Mesodermal cell (in vitro differentiated cells): Measurements from ENCODE around the gene PAX5.

Source experiments
- H3K27ac ChIP-seq: 2 replicates; pipeline ENCODE4 v1.7.0; 2013; ENCODE audit warnings: mild to moderate bottlenecking, low read depth, low read length, moderate library complexity; ENCODE audit not compliant: severe bottlenecking
- H3K36me3 ChIP-seq: 2 replicates; pipeline ENCODE4 v1.7.1; 2013; ENCODE audit warnings: mild to moderate bottlenecking, low read length, moderate library complexity; ENCODE audit not compliant: control insufficient read depth, insufficient read depth
- H3K4me1 ChIP-seq: one replicate; pipeline ENCODE4 v1.7.1; 2013; ENCODE audit warnings: mild to moderate bottlenecking, low read length; ENCODE audit not compliant: insufficient read depth, control insufficient read depth, poor library complexity, severe bottlenecking
- H3K4me3 ChIP-seq: 2 replicates; pipeline ENCODE4 v1.7.0; 2013; ENCODE audit warnings: low read length, control low read depth, mild to moderate bottlenecking; ENCODE audit not compliant: insufficient read depth, poor library complexity, severe bottlenecking; ENCODE audit errors: extremely low read depth
- H3K9me3 ChIP-seq: 2 replicates; pipeline ENCODE4 v1.7.1; 2013; ENCODE audit warnings: mild to moderate bottlenecking, low read length, moderate library complexity; ENCODE audit not compliant: control insufficient read depth
- WGBS, 2 experiments: methylation state at CpG; one replicate each; pipeline ENCODE4 v1.1.5; 2013; ENCODE audit warnings: missing lambda C conversion rate in 2 of 2; ENCODE audit not compliant: insufficient coverage in 2 of 2; 5-methylcytosine and 5-hydroxymethylcytosine counted together

The PAX5 gene

DNA sequence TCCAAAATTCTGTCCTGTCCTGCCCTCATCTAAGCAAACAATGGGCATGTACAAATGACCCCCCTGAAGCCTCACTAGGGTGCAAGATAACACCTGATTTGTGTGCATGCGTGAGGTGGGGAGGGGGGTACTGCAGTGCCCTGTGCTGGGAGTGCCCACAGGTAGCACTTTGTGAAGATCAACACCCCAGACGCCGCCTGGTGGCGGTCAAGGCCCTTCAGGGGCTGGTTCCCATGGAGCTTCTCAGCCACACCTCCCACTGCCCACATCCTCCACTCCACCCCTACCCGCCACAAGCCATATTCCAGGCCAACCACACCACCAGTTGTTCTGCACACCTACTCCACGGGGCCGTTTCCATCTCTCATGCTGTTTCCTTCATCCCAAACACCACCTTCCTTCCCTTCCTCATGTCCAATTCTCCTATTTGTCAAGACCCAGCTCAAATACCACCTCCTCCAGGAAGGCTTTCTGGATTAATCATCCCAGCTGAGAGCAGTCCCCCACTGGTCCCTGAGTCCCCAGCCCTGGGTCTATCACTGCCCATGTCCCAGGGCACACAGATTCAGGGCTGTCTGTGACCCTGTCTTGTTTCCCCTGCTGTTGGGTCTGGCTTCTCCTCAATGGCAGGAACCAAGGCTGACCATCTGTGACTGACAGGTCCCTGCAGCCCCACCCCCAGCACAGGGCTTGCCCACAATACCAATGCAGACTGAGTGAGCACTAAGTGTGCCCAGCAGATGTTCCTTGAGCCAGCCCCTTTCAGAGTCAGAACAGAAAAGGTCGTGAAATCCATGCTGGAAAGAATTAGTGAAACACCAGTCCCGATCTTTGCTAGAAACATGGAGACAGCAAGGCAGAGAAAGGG, 178.4 kb downstream of the PAX5 start:
- no peaks in the 10 kb centered on the region for H3K4me1 ChIP-seq
- no peak overlapping the region for H3K4me3 ChIP-seq
- H3K9me3 ChIP-seq, result no peaks in the 10 kb centered on the region
- no peak overlapping the region for H3K27ac ChIP-seq
- no peaks in the 10 kb centered on the region for H3K36me3 ChIP-seq
- 68 to 79% methylated on average over 5 to 8 of the region's 9 CpGs for WGBS, 2 experiments

DNA sequence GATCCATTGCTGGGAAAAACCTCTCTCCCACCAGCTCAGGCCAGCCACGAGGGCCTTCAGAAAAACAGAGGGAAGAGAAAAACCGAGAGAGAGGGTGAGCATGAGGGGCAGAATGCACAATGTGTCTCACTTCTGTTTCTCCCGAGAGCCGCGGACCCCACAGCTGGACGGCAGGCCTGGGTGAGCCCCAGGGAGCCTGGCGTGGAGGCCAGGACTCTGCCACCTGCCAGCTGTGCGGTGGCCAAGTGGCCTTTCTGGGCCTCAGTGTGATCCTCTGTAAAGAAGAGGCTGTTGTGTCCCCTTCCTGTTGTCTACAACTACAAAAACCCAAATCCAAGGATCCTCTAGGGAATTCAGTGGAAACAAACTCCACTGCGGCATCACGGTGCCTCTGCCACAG, 179.3 kb downstream of the PAX5 start:
- no peaks in the 10 kb centered on the region for H3K36me3 ChIP-seq
- no peaks in the 10 kb centered on the region for H3K4me1 ChIP-seq
- H3K27ac ChIP-seq, result no peak overlapping the region
- 84 to 95% methylated on average over 7 to 8 of the region's 10 CpGs for WGBS, 2 experiments
- H3K9me3 ChIP-seq, result no peaks in the 10 kb centered on the region
- H3K4me3 ChIP-seq, result no peak overlapping the region

DNA sequence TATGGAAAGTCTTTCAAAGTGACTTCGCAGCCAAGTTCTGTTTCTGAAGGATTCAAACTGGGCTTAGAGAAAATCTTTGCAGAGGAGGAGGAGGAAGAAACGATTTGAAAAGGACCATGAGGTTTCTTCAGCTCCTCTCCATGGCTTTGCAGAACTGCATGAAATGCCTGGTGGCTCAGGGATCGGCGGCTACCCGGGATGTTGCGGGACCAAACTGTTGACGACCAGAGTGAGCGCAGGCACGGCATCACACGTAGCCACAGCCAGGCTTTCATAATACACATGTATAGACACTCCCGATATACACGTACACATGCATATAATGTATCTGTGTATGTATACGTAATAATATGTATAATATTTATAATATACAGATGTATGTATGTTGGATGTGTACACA, 180.0 kb downstream of the PAX5 start:
- H3K4me1 ChIP-seq, result no peaks in the 10 kb centered on the region
- no peak overlapping the region for H3K4me3 ChIP-seq
- WGBS, 2 experiments, result 61 to 76% methylated on average over 5 to 9 of the region's 13 CpGs
- H3K36me3 ChIP-seq, result no peaks in the 10 kb centered on the region
- H3K9me3 ChIP-seq, result no peaks in the 10 kb centered on the region
- H3K27ac ChIP-seq, result no peak overlapping the region

DNA sequence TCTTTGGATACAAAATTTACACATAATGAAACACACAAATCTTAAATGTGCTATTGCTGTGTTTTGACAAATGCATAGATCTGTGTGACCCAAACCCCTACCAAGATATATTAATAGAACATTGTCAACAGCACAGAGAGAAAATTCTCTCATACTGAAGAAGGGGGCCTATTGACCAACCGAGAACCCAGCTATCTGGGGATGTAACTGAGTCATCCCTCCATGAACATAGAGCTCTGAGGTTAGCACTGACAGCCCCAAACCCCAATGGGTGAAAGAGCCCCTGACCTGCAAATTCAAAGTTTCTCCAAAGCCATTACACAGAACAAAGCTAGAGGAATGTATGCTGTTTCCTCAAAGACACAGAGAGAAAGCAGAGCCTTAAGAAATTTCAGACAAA, 180.8 kb downstream of the PAX5 start:
- Histone ChIP-seq H3K27ac (no peak overlapping the region), H3K4me1 (no peaks in the 10 kb centered on the region), H3K4me3 (no peak overlapping the region), H3K9me3 (no peaks in the 10 kb centered on the region), H3K36me3 (no peaks in the 10 kb centered on the region)
- WGBS, 2 experiments, result 83% methylated on average over 1 of the region's 1 CpG; no CpG with 5 or more reads in 1 of the 2 experiments

DNA sequence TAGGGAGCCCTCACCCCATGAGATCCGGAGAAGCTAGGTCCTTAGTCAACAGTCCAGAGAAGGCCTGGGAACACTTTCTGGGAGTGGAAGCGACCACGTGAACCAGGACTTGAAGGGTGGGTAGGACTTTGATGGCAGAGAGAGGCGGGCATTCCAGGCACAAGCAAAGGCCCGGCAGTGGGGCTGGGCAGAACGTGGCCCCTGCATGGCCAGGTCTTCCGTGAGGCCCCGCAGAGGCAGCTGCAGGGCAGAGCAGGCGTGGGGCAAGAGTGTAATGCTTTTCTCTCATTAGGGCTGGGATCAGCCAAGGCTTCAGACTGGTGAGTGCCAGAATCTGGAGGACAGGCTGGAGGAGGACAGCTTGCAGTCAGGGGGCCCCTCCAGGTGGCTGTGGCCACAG, 184.1 kb downstream of the PAX5 start:
- no peak overlapping the region for H3K4me3 ChIP-seq
- WGBS, 2 experiments, result 87 to 93% methylated on average over 7 to 9 of the region's 9 CpGs

DNA sequence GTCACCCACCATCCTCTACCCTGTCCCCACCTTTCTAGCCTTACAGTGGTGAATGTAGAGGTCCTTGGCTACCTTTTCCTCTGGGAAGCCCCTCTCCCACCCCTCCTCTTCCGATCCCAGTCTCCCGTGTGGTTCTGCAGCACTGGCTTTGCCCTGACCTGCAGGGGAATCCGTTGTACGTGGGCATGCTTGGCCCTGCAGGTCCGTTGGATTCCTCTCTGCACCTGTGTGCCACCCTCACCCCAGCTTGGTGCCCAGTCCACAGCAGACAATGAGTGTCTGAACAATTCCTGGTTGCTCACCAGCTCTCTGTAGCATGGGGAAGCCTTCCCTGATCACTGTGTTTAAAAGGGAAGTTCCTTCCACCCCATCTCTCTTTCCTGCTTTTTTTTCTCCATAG, 185.1 kb downstream of the PAX5 start:
- Histone ChIP-seq H3K36me3 (no peaks in the 10 kb centered on the region), H3K4me1 (no peaks in the 10 kb centered on the region), H3K9me3 (no peaks in the 10 kb centered on the region), H3K27ac (no peak overlapping the region), H3K4me3 (no peak overlapping the region)
- WGBS, 2 experiments, result 87 to 94% methylated on average over 5 of the region's 5 CpGs

More for the DNA sequence above, 184.1 kb downstream of the PAX5 start:
- Histone ChIP-seq H3K36me3 (no peaks in the 10 kb centered on the region), H3K4me1 (no peaks in the 10 kb centered on the region), H3K9me3 (no peaks in the 10 kb centered on the region), H3K27ac (no peak overlapping the region)

DNA sequence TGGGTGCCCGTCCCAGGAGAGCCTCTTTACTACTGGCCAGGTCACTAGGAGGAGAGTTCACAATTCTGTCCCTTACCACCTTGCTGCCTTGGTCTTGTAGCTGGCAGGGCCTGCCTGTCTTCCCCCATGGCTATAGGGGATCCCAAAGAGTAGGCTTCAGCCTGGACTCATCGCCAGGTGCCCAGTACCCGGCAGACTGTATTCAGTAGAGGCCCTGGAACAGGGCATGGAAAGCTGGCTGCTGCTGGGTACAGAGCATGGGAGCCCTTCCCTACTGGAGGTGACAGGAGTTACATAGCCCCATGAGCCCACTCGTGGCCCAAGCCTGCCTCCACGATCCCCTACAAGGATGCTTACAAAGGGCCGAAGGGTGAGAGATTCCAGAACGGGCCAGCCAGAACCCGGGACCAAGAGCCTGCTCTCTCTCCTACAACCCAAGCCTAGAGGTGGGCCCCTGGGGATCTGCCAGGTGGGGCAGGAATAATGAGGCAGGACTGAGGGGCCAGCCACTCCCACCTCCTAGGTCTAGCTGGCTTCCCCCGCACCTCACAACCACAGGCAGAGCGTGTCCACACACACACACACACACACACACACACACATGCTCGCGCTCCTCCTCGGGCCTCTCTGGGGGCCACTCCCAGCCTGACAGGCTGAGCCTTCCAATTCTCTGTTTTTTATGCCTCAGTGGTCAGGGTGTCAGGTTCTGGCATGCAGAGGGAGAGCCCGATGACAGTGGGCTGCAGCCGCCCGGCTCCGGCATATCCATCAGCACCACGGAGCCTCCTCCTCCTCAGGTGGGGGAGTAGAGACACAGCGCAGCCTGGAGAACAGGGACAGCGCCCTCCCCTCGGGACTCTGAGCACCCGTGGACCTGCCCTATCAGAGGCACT, 186.0 kb downstream of the PAX5 start:
- Histone ChIP-seq H3K4me1 (no peaks in the 10 kb centered on the region), H3K27ac (no peak overlapping the region), H3K36me3 (no peaks in the 10 kb centered on the region), H3K9me3 (no peaks in the 10 kb centered on the region), H3K4me3 (no peak overlapping the region)
- WGBS, 2 experiments, result 68 to 79% methylated on average over 11 to 12 of the region's 22 CpGs

DNA sequence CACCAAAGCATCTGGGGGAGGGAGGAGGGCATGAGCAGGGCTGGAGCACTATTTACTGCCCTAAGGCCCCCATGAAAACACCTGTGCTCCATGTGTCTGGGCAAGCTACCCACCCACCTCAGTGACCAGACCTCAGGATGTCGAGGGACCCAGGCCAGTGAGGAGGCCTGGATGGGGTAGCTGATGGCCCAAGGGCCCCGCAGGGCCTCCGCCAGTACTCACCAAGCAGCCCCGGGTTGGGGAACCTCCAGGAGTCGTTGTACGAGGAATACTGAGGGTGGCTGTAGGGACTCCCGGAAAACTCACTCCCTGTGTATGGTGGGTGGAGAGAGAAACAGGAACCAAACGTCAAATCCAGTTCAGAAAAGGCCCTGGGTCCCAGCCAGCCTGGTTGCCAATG, 187.4 kb downstream of the PAX5 start:
- 92 to 93% methylated on average over 5 to 8 of the region's 8 CpGs for WGBS, 2 experiments
- no peaks in the 10 kb centered on the region for H3K36me3 ChIP-seq
- no peaks in the 10 kb centered on the region for H3K9me3 ChIP-seq
- no peak overlapping the region for H3K4me3 ChIP-seq
- no peak overlapping the region for H3K27ac ChIP-seq
- H3K4me1 ChIP-seq, result no peaks in the 10 kb centered on the region

DNA sequence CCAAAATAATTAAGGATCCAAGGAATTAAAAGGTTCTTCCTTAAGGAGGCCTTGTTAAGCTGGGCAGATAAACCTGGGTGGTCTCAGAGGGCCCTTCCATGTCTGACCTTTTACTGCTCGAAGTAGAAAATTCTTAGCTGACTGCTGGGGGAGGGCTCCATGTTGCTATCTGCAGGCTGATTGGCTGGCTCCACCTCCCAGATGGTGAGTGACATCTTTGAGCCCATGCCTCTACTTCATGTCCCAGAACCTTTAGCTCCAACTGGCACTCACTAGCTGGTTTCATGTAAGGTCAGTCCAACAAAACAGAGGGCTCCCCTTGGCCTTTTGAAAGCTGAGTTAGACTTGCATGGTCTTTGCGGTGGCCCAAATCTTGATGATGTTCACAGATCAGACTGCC, 188.2 kb downstream of the PAX5 start:
- H3K9me3 ChIP-seq, result no peaks in the 10 kb centered on the region
- 83 to 93% methylated on average over 2 of the region's 2 CpGs for WGBS, 2 experiments
- no peaks in the 10 kb centered on the region for H3K4me1 ChIP-seq
- H3K4me3 ChIP-seq, result no peak overlapping the region
- no peak overlapping the region for H3K27ac ChIP-seq
- H3K36me3 ChIP-seq, result no peaks in the 10 kb centered on the region

DNA sequence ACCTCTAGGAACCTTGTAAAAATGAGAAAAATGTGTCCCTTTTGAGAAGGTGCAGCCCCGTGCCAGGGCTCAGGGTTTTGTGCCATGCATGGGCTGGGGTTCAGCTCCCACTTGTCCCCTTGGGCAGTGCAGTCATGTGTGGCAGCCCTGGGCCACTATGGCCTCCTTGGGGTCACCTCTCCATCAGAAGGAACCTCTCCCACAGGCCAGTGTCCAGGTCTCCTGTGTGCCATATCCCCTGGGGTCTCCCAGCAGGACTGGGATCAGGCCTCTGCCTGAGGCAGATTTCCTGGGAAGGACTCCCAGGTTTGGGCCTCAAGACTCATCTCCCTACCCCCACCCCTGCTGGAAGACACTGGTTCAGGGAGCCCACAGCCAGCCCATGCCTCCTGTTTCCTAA, 189.1 kb downstream of the PAX5 start:
- WGBS, 2 experiments, result 78 to 100% methylated on average over 1 of the region's 1 CpG
- Histone ChIP-seq H3K4me3 (no peak overlapping the region), H3K4me1 (no peaks in the 10 kb centered on the region), H3K9me3 (no peaks in the 10 kb centered on the region), H3K36me3 (no peaks in the 10 kb centered on the region), H3K27ac (no peak overlapping the region)
